Progenitor cell of endocrine pancreas (in vitro differentiated cells): ENCODE data around the gene VPS35L. TPM values are rescaled to one million over a fixed set of nuclear protein-coding genes. Genes with fewer than 3 reads are reported as not detected.

ENCODE experiments used
- DNase-seq: peaks from one replicate; pipeline ENCODE4 v3.0.0; 2021; ENCODE audit warnings: low spot score; ENCODE audit not compliant: unreplicated experiment
- H3K27ac Mint-ChIP-seq: 2 replicates; pipeline ENCODE4 v1.8.0; 2021; ENCODE audit warnings: mild to moderate bottlenecking, moderate library complexity, mixed read lengths
- H3K27me3 Mint-ChIP-seq: 2 replicates; pipeline ENCODE4 v1.8.0; 2021; ENCODE audit warnings: mixed read lengths
- H3K36me3 Mint-ChIP-seq: 2 replicates; pipeline ENCODE4 v1.8.0; 2022; ENCODE audit warnings: mixed read lengths; ENCODE audit not compliant: insufficient read depth
- H3K4me1 Mint-ChIP-seq: 2 replicates; pipeline ENCODE4 v1.8.0; 2021; ENCODE audit warnings: low read depth, mixed read lengths
- H3K4me3 Mint-ChIP-seq: 2 replicates; pipeline ENCODE4 v1.8.0; 2021; ENCODE audit warnings: low read depth, mild to moderate bottlenecking, moderate library complexity, mixed read lengths
- H3K9me3 Mint-ChIP-seq: 2 replicates; pipeline ENCODE4 v1.8.0; 2021; ENCODE audit warnings: low read depth, mixed read lengths
- CTCF ChIP-seq: fragments of 200-600 bp; sonication (generic); IDR thresholded peaks from one replicate; pipeline ENCODE4 v1.5.0; 2021; ENCODE audit warnings: antibody characterized with exemption, mild to moderate bottlenecking; ENCODE audit not compliant: unreplicated experiment
- total RNA-seq: library from RNA; stranded (reverse); gene quantifications from 2 replicates; pipeline ENCODE4 v1.2.1, GENCODE V29; 2021

Gene VPS35L
- total RNA-seq, 1 donor from 2014 or later = 88.4 TPM

DNA sequence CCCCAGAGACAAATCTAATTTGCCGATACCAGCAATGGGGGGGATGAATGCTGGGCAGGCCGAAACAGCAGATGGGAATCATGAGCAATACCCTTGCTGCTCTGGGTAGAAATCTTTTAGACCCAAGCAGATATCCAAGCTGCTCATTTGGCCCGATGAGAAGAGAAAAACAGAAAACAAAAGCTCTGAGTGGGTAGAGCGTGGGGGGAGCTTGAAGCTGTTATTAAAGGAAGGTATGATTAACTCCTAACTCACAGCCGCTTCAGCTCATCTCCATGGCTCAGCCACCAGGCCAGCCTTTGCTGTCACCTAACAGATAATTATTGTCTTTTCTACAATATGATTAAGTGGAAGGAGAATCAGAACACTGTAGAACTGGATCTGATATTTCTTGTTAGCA, 58.3 kb downstream of the VPS35L start:
- no peak for DNase-seq
- Mint-ChIP-seq H3K27ac (no peak overlapping the region), H3K9me3 (no peaks in the 10 kb centered on the region), H3K27me3 (no peaks in the 10 kb centered on the region), H3K4me1 (peaks cover 2% of the 10 kb centered on the region), H3K4me3 (no peak overlapping the region), H3K36me3 (peaks cover 13% of the 10 kb centered on the region)
- no peak for TF ChIP-seq CTCF

DNA sequence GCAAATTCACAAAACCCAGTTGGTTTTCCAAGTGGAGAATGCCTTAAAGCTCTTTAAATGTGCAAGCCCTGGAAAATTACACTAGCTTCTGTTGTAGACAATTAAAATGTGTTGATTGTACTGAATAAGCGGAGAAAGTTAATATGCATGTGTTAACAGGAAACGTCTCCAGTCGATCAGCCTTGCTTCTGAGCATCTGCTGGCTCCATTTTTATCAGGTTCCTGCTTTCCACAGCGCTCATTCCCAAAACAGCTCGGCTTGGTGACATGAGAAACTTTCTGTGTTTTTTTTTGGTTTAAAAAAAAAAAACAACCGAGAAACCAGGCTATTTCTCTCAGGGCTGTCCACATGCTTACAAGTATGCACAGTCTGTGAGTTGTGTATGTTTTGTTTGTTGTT, 60.7 kb downstream of the VPS35L start:
- H3K36me3 Mint-ChIP-seq = peaks cover 9% of the 10 kb centered on the region
- no peak overlapping the region for H3K27ac Mint-ChIP-seq
- H3K4me3 Mint-ChIP-seq = no peak overlapping the region
- DNase-seq = no peak
- no peaks in the 10 kb centered on the region for H3K9me3 Mint-ChIP-seq
- H3K27me3 Mint-ChIP-seq = no peaks in the 10 kb centered on the region
- H3K4me1 Mint-ChIP-seq = peaks cover 2% of the 10 kb centered on the region
- TF ChIP-seq CTCF = no peak

- Mint-ChIP-seq H3K27ac (no peak overlapping the region), H3K9me3 (no peaks in the 10 kb centered on the region), H3K27me3 (no peaks in the 10 kb centered on the region), H3K36me3 (peaks cover 10% of the 10 kb centered on the region), H3K4me3 (no peak overlapping the region), H3K4me1 (peaks cover 2% of the 10 kb centered on the region)
- TF ChIP-seq CTCF = no peak
- no peak for DNase-seq
These were observed 63.4 kb downstream of the VPS35L start for GRCh38 chr16:19618876-19619275.

DNA sequence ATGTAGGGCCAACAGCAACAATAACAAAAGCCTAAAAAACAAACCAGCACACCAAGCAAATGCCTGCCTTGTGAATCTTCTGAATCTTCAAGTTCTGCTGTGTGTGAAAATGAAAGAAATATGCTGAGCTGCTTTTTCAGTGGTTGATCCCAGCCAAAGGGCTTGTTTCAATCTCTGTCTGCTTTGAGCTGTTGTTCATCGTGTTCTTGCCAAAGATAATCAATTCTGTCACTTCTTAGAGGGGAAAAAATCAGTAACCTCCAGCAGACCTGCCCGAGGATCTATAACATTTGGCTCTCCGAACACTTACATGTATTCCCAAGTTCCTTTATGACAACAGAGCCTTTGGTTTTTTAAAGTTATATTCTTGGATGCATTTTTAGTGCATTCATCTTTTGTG, 65.9 kb downstream of the VPS35L start:
- peaks cover 14% of the 10 kb centered on the region for H3K36me3 Mint-ChIP-seq
- H3K9me3 Mint-ChIP-seq = no peaks in the 10 kb centered on the region
- no peak overlapping the region for H3K27ac Mint-ChIP-seq
- no peak overlapping the region for H3K4me3 Mint-ChIP-seq
- H3K4me1 Mint-ChIP-seq = no peaks in the 10 kb centered on the region
- H3K27me3 Mint-ChIP-seq = no peaks in the 10 kb centered on the region
- no peak for DNase-seq
- no peak for TF ChIP-seq CTCF

DNA sequence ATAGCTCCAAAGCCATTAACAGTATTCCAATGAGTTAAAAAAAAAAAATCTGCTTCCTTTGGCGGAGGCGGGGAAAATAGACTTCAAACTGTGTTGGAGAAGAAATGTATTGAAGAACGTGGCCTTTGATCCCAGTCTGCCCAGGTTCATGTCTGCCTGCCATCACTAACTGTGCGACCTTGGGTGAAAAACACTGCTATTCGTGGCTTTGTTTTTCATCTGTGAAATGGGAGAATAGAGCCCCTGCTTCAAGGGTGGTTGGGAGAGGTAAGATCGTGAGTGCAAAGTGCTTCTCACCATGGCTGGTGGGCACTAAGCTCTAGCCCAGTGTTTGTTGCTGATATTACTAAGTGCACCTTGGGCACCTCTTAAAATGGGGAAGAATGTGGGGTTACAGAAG, 69.5 kb downstream of the VPS35L start:
- Mint-ChIP-seq H3K27ac (no peak overlapping the region), H3K4me1 (no peaks in the 10 kb centered on the region), H3K4me3 (no peak overlapping the region), H3K9me3 (no peaks in the 10 kb centered on the region), H3K27me3 (no peaks in the 10 kb centered on the region), H3K36me3 (peaks cover 25% of the 10 kb centered on the region)
- TF ChIP-seq CTCF = no peak
- DNase-seq = no peak
